ENCODE results near the gene BOD1L1.

BOD1L1 gene

DNA sequence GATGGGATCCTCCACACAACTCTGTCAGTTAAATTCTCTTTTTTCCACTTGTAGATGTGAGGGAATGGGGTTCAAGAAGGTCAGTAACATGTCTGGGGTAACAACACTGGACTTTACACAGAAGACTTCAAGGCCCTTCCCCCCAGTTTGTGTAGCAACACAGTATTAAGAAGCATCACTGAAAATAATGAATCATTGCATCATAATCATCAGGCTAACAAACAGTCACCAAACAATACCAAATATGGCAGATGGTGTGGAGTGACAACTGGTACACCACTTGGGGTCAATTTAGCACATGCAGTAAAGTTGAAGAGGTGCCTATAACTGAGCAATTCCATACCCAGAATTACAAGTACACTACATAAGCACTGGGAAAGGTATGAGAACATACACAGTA lies 38.6 kb downstream of the BOD1L1 start:
- H3K4me3 ChIP-seq (ENCODE audit: low read depth, low read length): no peak overlapping the region
- no peak for TF ChIP-seq CTCF (IDR thresholded peaks at IDR 0.05; ENCODE audit: low read depth, low read length)

- H3K4me3 ChIP-seq (ENCODE audit: low read depth, low read length): no peak overlapping the region
- no peak for TF ChIP-seq CTCF (IDR thresholded peaks at IDR 0.05; ENCODE audit: low read depth, low read length)
These were observed 43.0 kb downstream of the BOD1L1 start for GRCh38 chr4:13584481-13584880.

- no peak overlapping the region for H3K4me3 ChIP-seq (ENCODE audit: low read depth, low read length)
These were observed 47.5 kb downstream of the BOD1L1 start for GRCh38 chr4:13580036-13580435.

GRCh38 chr4:13577660-13578059 lies 49.9 kb downstream of the BOD1L1 start:
- no peak for TF ChIP-seq CTCF (IDR thresholded peaks at IDR 0.05; ENCODE audit: low read depth, low read length)
- no peak overlapping the region for H3K4me3 ChIP-seq (ENCODE audit: low read depth, low read length)

More at GRCh38 chr4:13580036-13580435, 47.5 kb downstream of the BOD1L1 start:
- TF ChIP-seq CTCF (IDR thresholded peaks at IDR 0.05; ENCODE audit: low read depth, low read length): no peak

GRCh38 chr4:13570916-13571315 lies 56.6 kb downstream of the BOD1L1 start:
- no peak for TF ChIP-seq CTCF (IDR thresholded peaks at IDR 0.05; ENCODE audit: low read depth, low read length)
- H3K4me3 ChIP-seq (ENCODE audit: low read depth, low read length): no peak overlapping the region

DNA sequence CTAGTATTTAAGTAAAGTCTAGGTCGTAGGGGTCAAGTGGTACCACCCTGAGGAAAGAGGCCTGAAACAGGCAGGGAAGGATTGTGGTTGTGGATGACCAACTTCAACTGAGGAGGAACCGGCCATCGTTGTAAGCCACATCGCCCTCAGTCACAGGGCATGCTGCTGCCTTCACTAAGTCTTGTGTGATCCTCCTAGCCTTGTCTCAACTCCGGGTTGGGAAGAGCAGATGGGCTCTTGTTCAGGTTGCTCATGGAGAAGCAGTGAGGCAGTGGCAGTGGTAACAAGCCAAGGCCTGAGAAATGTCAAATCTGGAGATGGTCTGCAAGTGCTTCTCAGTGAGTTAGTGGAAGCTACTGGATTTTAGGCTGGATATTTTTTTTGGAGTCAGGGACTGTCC lies 60.4 kb downstream of the BOD1L1 start:
- no peak for TF ChIP-seq CTCF (IDR thresholded peaks at IDR 0.05; ENCODE audit: low read depth, low read length)
- no peak overlapping the region for H3K4me3 ChIP-seq (ENCODE audit: low read depth, low read length)

- no peak overlapping the region for H3K4me3 ChIP-seq (ENCODE audit: low read depth, low read length)
- no peak for TF ChIP-seq CTCF (IDR thresholded peaks at IDR 0.05; ENCODE audit: low read depth, low read length)
These were observed 64.6 kb downstream of the BOD1L1 start for GRCh38 chr4:13562876-13563275.
